Stomach (tissue), 9 donors: Measurements from ENCODE around the gene CDC42EP1. TPM values are rescaled to one million over a fixed set of nuclear protein-coding genes. Genes with fewer than 3 reads are reported as not detected.
"Not testable (repeated sequence)": the region's sequence is repeated elsewhere in the genome, so short reads cannot be mapped to it uniquely, and the experiment has no call there.

ENCODE experiments used
- DNase-seq, 2 donors: peaks; one replicate each; pipeline versions ENCODE4 v3.0.0 to v3.0.0-alpha.2; 2013 to 2019
- H3K27ac ChIP-seq, 5 donors: fragments of 200-600 bp in 4 of 5; sonication (generic) in 4 of 5; one replicate each; pipeline ENCODE4 v1.5.1; 2013 to 2019; ENCODE audit warnings: mild to moderate bottlenecking in 1 of 5, moderate library complexity in 1 of 5
- H3K27me3 ChIP-seq, 3 donors: fragments of 200-600 bp; sonication (generic); one replicate each; pipeline ENCODE4 v1.5.1; 2017 to 2019; ENCODE audit warnings: mixed run types in 1 of 3
- H3K36me3 ChIP-seq, 4 donors: fragments of 200-600 bp; sonication (generic); 1 replicate in 3 of 4; 2 replicates in 1 of 4; pipeline ENCODE4 v1.5.1; 2016 to 2019
- H3K4me1 ChIP-seq, 4 donors: fragments of 200-600 bp; sonication (generic); one replicate each; pipeline ENCODE4 v1.5.1; 2016 to 2019
- H3K4me3 ChIP-seq, 4 donors: fragments of 200-600 bp; sonication (generic) in 3 of 4; one replicate each; pipeline ENCODE4 v1.5.1; 2016 to 2019; ENCODE audit warnings: mild to moderate bottlenecking in 1 of 4
- H3K9me3 ChIP-seq, 4 donors: fragments of 200-600 bp; sonication (generic); one replicate each; pipeline ENCODE4 v1.5.1; 2016 to 2019
- CTCF ChIP-seq, 7 experiments: fragments of 450-650 bp in 4 of 7; fragments of 200-600 bp in 3 of 7; sonication (generic) in 3 of 7; IDR thresholded peaks; one replicate each; pipeline ENCODE4 v1.5.1; 2016 to 2019; ENCODE audit warnings: antibody characterized with exemption in 7 of 7, control low read depth in 2 of 7, mild to moderate bottlenecking in 1 of 7
- EP300 ChIP-seq: sonication (generic); formaldehyde crosslinking; IDR thresholded peaks from one replicate; pipeline ENCODE4 v1.6.1; 2017; ENCODE audit warnings: antibody characterized with exemption
- POLR2A ChIP-seq, 4 donors: fragments of 450-650 bp; IDR thresholded peaks; one replicate each; pipeline ENCODE4 v1.6.1; 2016; ENCODE audit warnings: antibody characterized with exemption in 4 of 4, control low read depth in 2 of 4, mild to moderate bottlenecking in 1 of 4, moderate library complexity in 1 of 4
- POLR2AphosphoS5 ChIP-seq, 3 donors: sonication (generic); formaldehyde crosslinking; IDR thresholded peaks; one replicate each; pipeline ENCODE4 v1.6.1; 2016; ENCODE audit warnings: antibody characterized with exemption in 3 of 3
- WGBS, 5 donors: extraction: QIAGEN DNeasy Blood & Tissue Kit in 3 of 5; methylation state at CpG; one replicate each; pipeline versions ENCODE4 v1.1.5 to v1.1.7; 2013 to 2018; 5-methylcytosine and 5-hydroxymethylcytosine counted together
- intact Hi-C: fragments of 100-400 bp; cut with DNase I; formaldehyde crosslinking; loops from one replicate; pipeline ENCODE4 v1.15.1; 2023; ENCODE audit warnings: low total_unique reads
- polyA plus RNA-seq, 3 donors: library from polyadenylated mRNA; stranded (reverse); fragments of 200-250 nt; gene quantifications; one replicate each; pipeline ENCODE4 v1.2.3, GENCODE V29; 2013
- total RNA-seq, 5 donors: library from RNA; depleted of rRNA; stranded (reverse); fragments of >200 nt; gene quantifications; one replicate each; pipeline versions ENCODE4 v1.1.0 to v1.2.3, GENCODE V29; 2014 to 2016
- donor health status: healthy with polysubstance abuse.
- donor health status: Bipolar disorder and iron deficiency.
- donor health status: healthy.

The CDC42EP1 gene
- total and polyA plus RNA-seq, 8 donors, result 28.6 to 195 (median 80.1) TPM

DNA sequence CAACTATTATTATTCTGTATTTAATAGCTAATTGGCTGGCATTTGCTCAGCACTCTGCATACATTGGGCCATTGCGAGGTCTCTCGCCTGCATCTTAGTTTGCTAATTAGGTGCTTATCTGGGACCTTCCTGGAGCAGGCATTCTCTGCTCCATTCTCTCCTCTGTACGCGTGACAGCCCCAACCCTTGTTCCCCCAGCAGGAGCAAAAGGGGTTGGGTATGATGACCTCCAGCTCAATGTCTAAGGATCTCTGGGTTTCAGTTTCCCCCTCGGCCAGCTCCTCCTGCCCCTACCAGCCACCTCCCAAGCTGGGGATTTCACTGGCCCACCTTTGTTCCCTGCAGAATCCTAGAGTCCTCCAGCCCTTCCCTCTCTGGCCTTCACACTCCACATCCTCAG lies 29.4 kb downstream of the CDC42EP1 start:
- H3K27ac ChIP-seq, result peak overlapping the region; percentile 65 to 87 (median 67)
- 33 to 68% (median 49%) methylated on average over 5 of the region's 5 CpGs for WGBS, 5 donors

GRCh38 chr22:37591081-37591480 lies 30.8 kb downstream of the CDC42EP1 start:
- peaks cover 18 to 62% (median 51%) of the 10 kb centered on the region in 4 donors for H3K4me1 ChIP-seq
- not testable (repeated sequence) for DNase-seq, H3K9me3 ChIP-seq, H3K27me3 ChIP-seq, H3K36me3 ChIP-seq, H3K4me3 ChIP-seq
- peak overlapping the region in 4 of 5 donors; percentile 65 to 87 (median 72) for H3K27ac ChIP-seq
- WGBS, 5 donors, result 80 to 85% (median 82%) methylated on average over 6 of the region's 6 CpGs
- intact Hi-C loops, result loop anchor here (10.0 kb wide), 1 partner anchor 46 kb away; no protein-coding TSS in a partner anchor

More for the DNA sequence above, 29.4 kb downstream of the CDC42EP1 start:
- H3K4me3 ChIP-seq, result no peak overlapping the region
- DNase-seq, result peak in 1 of 2 donors; percentile 57
- H3K36me3 ChIP-seq, result no peaks in the 10 kb centered on the region
- H3K9me3 ChIP-seq, result no peaks in the 10 kb centered on the region
- H3K27me3 ChIP-seq, result no peaks in the 10 kb centered on the region
- H3K4me1 ChIP-seq, result peaks cover 18 to 62% (median 51%) of the 10 kb centered on the region in 4 donors
- no peak for TF ChIP-seq POLR2A (IDR thresholded peaks at IDR 0.05)
- no peak for TF ChIP-seq CTCF (IDR thresholded peaks at IDR 0.05)
- TF ChIP-seq POLR2AphosphoS5 (IDR thresholded peaks at IDR 0.05), result no peak
- no peak for TF ChIP-seq EP300
- intact Hi-C loops, result loop anchor here (10.0 kb wide), 1 partner anchor 45 kb away; no protein-coding TSS in a partner anchor

DNA sequence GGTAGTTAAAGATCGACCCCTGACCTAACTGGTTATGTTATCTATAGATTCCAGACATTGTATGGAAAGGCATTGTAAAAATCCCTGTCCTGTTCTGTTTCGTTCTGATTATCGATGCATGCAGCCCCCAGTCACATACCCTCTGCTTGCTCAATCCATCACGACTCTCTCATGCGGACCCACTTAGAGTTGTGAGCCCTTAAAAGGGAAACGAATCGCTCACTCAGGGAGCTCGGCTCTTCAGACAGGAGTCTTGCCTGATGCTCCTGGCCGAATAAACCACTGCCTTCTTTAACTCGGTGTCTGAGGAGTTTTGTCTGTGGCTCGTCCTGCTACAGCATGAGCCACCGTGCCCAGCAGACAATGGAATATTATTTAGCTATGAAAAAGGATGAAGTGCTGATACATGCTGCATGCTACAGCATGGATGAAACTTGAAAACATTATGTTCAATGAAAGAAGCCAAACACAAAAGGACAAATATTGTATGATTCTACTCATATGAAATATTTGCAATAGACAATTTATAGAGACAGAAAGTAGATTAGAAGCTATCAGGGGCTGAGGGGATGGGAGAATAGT lies 31.6 kb downstream of the CDC42EP1 start:
- peak overlapping the region in 4 of 5 donors; percentile 38 to 87 (median 58) for H3K27ac ChIP-seq
- peak overlapping the region in 1 of 4 donors; percentile 14 for H3K4me3 ChIP-seq
- 80 to 87% (median 83%) methylated on average over 12 of the region's 12 CpGs for WGBS, 5 donors
- H3K9me3 ChIP-seq, result no peaks in the 10 kb centered on the region
- peaks cover 18 to 61% (median 51%) of the 10 kb centered on the region in 4 donors for H3K4me1 ChIP-seq
- no peak for DNase-seq
- no peaks in the 10 kb centered on the region for H3K36me3 ChIP-seq
- intact Hi-C loops, result loop anchor here (10.0 kb wide), 1 partner anchor 47 kb away; no protein-coding TSS in a partner anchor
- H3K27me3 ChIP-seq, result no peaks in the 10 kb centered on the region
- TF ChIP-seq POLR2AphosphoS5 (IDR thresholded peaks at IDR 0.05) (no peak), CTCF (IDR thresholded peaks at IDR 0.05) (no peak), POLR2A (IDR thresholded peaks at IDR 0.05) (no peak), EP300 (no peak)

DNA sequence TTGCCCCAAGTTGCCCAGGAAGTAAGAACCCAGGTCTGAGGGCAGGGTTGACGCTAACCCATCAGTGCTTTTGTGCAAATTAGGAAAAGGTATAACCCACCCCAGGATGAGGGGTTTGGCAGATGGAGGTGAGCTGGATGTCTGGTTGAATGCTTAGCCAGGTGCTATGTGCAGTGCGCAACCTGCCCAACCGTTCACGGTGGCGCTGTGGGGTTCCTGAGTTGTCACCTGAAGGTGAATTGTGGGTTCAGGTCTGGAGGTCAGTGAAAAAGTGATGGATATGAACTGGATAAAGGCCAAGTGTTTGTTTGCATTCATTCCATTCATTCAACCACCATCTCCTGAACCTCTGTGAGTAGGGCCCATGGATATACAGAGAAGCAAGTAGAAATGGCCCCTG lies 34.0 kb downstream of the CDC42EP1 start:
- 61 to 80% (median 73%) methylated on average over 4 to 5 of the region's 5 CpGs for WGBS, 5 donors
- H3K9me3 ChIP-seq, result no peaks in the 10 kb centered on the region
- DNase-seq, result no peak
- no peak overlapping the region for H3K4me3 ChIP-seq
- intact Hi-C loops, result loop anchor here (10.0 kb wide), 1 partner anchor 49 kb away; no protein-coding TSS in a partner anchor
- TF ChIP-seq CTCF (IDR thresholded peaks at IDR 0.05) (no peak), POLR2AphosphoS5 (IDR thresholded peaks at IDR 0.05) (no peak), POLR2A (IDR thresholded peaks at IDR 0.05) (no peak), EP300 (no peak)
- no peaks in the 10 kb centered on the region for H3K36me3 ChIP-seq
- H3K27me3 ChIP-seq, result no peaks in the 10 kb centered on the region
- H3K4me1 ChIP-seq, result peaks cover 6 to 43% (median 33%) of the 10 kb centered on the region in 4 donors
- H3K27ac ChIP-seq, result peak overlapping the region in 3 of 5 donors; percentile 4 to 67 (median 55)

GRCh38 chr22:37599153-37599552 lies 38.9 kb downstream of the CDC42EP1 start:
- H3K27ac ChIP-seq, result no peak overlapping the region
- intact Hi-C loops, result loop anchor here (10.0 kb wide), 1 partner anchor 54 kb away; no protein-coding TSS in a partner anchor
- no peak overlapping the region for H3K4me3 ChIP-seq
- H3K36me3 ChIP-seq, result no peaks in the 10 kb centered on the region
- TF ChIP-seq POLR2A (IDR thresholded peaks at IDR 0.05), result no peak
- no peak for TF ChIP-seq CTCF (IDR thresholded peaks at IDR 0.05)
- no peak for TF ChIP-seq EP300
- TF ChIP-seq POLR2AphosphoS5 (IDR thresholded peaks at IDR 0.05), result no peak
- H3K4me1 ChIP-seq, result peaks cover 0 to 23% (median 0%) of the 10 kb centered on the region in 4 donors
- DNase-seq, result no peak
- 57 to 81% (median 72%) methylated on average over 3 to 4 of the region's 4 CpGs for WGBS, 5 donors
- H3K9me3 ChIP-seq, result no peaks in the 10 kb centered on the region
- no peaks in the 10 kb centered on the region for H3K27me3 ChIP-seq
